ENCODE results near the gene ABCA10. TPM values are rescaled to one million over a fixed set of nuclear protein-coding genes. Genes with fewer than 3 reads are reported as not detected.

Gene ABCA10
- total RNA-seq, 1 experiment from 2014 or later = 0.34 TPM

DNA sequence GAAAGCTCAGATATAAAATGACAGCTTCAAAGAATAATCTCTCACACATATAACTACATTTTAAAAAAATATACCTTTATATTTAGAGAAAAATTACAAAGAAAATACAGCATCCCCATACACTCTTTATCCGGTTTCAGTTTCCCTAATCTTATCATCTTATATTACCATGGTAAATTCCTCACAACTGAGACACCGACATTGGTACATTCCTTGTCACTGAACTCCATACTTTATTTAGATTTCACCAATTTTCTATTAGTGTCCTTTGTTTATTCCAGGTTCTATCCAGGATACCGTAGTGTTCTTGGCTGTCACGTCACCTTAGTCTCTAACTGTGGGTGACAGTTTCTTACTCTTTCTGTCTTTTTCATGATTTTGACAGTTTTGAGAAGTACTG is 22.0 kb upstream of the ABCA10 start:
- no peaks in the 10 kb centered on the region for H3K9me3 ChIP-seq (ENCODE audit: control insufficient read depth in 1 of 2, insufficient read depth in 1 of 2, low read depth in 1 of 2, low read length in 2 of 2)
- intact Hi-C loops (cut with micrococcal nuclease) = no loop called here
- H2AFZ ChIP-seq (ENCODE audit: low read depth, low read length, poor library complexity, severe bottlenecking) = no peak overlapping the region
- H4K20me1 ChIP-seq (ENCODE audit: insufficient read depth) = no peaks in the 10 kb centered on the region
- no peak overlapping the region for H3K4me3 ChIP-seq (replicated peaks in 1 of 2; ENCODE audit: low read depth in 1 of 2, low read length in 2 of 2)
- TF ChIP-seq POLR2A (IDR thresholded peaks at IDR 0.05; ENCODE audit: borderline replicate concordance, extremely low read depth, insufficient read depth, insufficient read length) (no peak), EZH2phosphoT487 (IDR thresholded peaks at IDR 0.05; ENCODE audit: borderline replicate concordance) (no peak), POLR2AphosphoS5 (IDR thresholded peaks at IDR 0.05; ENCODE audit: low read depth, low read length) (no peak), SRF (IDR thresholded peaks at IDR 0.05; ENCODE audit: low read depth) (no peak)
- TF ChIP-seq, protein P1, sequence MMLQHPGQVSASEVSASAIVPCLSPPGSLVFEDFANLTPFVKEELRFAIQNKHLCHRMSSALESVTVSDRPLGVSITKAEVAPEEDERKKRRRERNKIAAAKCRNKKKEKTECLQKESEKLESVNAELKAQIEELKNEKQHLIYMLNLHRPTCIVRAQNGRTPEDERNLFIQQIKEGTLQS (IDR thresholded peaks at IDR 0.05) = no peak
- no peak overlapping the region for H3K9ac ChIP-seq (ENCODE audit: low read length)
- no peaks in the 10 kb centered on the region for H3K27me3 ChIP-seq (ENCODE audit: insufficient read depth, low read length)
- no peak overlapping the region for H3K27ac ChIP-seq (ENCODE audit: low read depth, low read length)
- no peaks in the 10 kb centered on the region for H3K79me2 ChIP-seq (ENCODE audit: insufficient read depth, low read length)
- CTCF ChIA-PET = no interaction called here
- POLR2A ChIA-PET = no interaction called here
- H3K4me2 ChIP-seq (ENCODE audit: low read length) = no peak overlapping the region
- H3K36me3 ChIP-seq (ENCODE audit: control insufficient read depth in 1 of 2, insufficient read depth in 2 of 2, low read length in 2 of 2) = no peaks in the 10 kb centered on the region
- no TSS peak for BruUV-seq (replicated peaks)
- no peaks in the 10 kb centered on the region for H3K4me1 ChIP-seq (ENCODE audit: control insufficient read depth in 1 of 2, insufficient read depth in 2 of 2, low read length in 2 of 2)
- ATAC-seq (no peak), DNase-seq (ENCODE audit: low read depth, low spot score) (no peak)
- RAD21 ChIA-PET (ENCODE audit: low non-redundant PET in 1 of 2, low total read pairs in 2 of 2, uncharacterized antibody in 2 of 2, unreplicated experiment in 2 of 2) = no interaction called here
- H3K9me2 ChIP-seq (ENCODE audit: insufficient read depth) = no peaks in the 10 kb centered on the region

DNA sequence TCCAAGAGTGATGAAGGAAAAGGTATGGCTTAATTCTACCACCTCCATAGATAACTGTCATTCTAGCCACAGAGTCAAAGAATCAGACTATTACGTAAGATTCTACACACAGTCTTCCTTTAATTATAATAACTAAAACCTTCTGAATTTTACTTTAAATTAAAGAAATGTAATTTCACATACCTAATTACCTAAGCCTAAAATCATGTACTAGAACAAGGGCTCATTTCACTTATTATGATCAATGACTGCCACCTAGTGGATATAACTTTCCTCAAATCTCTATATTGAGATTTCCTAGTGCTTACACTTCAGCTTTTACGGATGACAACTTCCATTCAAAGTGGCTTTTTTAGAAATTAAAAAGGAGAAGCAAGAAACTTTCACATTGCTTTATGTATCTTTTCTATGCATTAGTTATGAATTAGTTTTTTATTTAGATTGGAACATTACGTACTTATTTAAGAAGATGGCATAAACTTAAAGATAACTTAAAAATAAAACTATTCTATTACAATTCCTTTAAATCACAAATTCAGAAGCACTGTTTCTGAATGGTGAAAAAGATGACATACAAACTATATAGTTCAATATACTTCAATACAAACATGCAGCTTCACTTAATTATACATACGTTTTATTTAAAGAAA is 18.2 kb upstream of the ABCA10 start:
- ChIA-PET CTCF (interaction anchor here (0.8 to 6.6 kb wide), 19 partner anchors 9 to 736 kb away, joined by 3 to 63 read pairs (median 5); no protein-coding TSS in a partner anchor), RAD21 (ENCODE audit: low non-redundant PET in 1 of 2, low total read pairs in 2 of 2, uncharacterized antibody in 2 of 2, unreplicated experiment in 2 of 2) (interaction anchor here (0.6 to 1.9 kb wide), 5 partner anchors 80 to 473 kb away, joined by 3 to 5 read pairs (median 3); partner anchors contain the start of gene ABCA5 (in 1 of the 2)), POLR2A (interaction anchor here (0.6 kb wide), 1 partner anchor 561 kb away, joined by 4 read pairs; no protein-coding TSS in a partner anchor)
- Histone ChIP-seq H3K79me2 (ENCODE audit: insufficient read depth, low read length) (no peaks in the 10 kb centered on the region), H4K20me1 (ENCODE audit: insufficient read depth) (no peaks in the 10 kb centered on the region), H3K4me1 (ENCODE audit: control insufficient read depth in 1 of 2, insufficient read depth in 2 of 2, low read length in 2 of 2) (no peaks in the 10 kb centered on the region), H3K4me3 (replicated peaks in 1 of 2; ENCODE audit: low read depth in 1 of 2, low read length in 2 of 2) (no peak overlapping the region), H3K27me3 (ENCODE audit: insufficient read depth, low read length) (no peaks in the 10 kb centered on the region), H3K27ac (ENCODE audit: low read depth, low read length) (no peak overlapping the region), H3K9me3 (ENCODE audit: control insufficient read depth in 1 of 2, insufficient read depth in 1 of 2, low read depth in 1 of 2, low read length in 2 of 2) (no peaks in the 10 kb centered on the region), H3K36me3 (ENCODE audit: control insufficient read depth in 1 of 2, insufficient read depth in 2 of 2, low read length in 2 of 2) (no peaks in the 10 kb centered on the region), H2AFZ (ENCODE audit: low read depth, low read length, poor library complexity, severe bottlenecking) (no peak overlapping the region), H3K9me2 (ENCODE audit: insufficient read depth) (no peaks in the 10 kb centered on the region), H3K9ac (ENCODE audit: low read length) (no peak overlapping the region), H3K4me2 (ENCODE audit: low read length) (no peak overlapping the region)
- DNase-seq (ENCODE audit: low read depth, low spot score) = peak; percentile 55
- intact Hi-C loops (cut with micrococcal nuclease) = loop anchor here (1.0 to 10.0 kb wide), 4 partner anchors 280 to 780 kb away; no protein-coding TSS in a partner anchor
- ATAC-seq = peak; percentile 78
- no peak for TF ChIP-seq EZH2 (IDR thresholded peaks at IDR 0.05)
- TF ChIP-seq, protein P2, sequence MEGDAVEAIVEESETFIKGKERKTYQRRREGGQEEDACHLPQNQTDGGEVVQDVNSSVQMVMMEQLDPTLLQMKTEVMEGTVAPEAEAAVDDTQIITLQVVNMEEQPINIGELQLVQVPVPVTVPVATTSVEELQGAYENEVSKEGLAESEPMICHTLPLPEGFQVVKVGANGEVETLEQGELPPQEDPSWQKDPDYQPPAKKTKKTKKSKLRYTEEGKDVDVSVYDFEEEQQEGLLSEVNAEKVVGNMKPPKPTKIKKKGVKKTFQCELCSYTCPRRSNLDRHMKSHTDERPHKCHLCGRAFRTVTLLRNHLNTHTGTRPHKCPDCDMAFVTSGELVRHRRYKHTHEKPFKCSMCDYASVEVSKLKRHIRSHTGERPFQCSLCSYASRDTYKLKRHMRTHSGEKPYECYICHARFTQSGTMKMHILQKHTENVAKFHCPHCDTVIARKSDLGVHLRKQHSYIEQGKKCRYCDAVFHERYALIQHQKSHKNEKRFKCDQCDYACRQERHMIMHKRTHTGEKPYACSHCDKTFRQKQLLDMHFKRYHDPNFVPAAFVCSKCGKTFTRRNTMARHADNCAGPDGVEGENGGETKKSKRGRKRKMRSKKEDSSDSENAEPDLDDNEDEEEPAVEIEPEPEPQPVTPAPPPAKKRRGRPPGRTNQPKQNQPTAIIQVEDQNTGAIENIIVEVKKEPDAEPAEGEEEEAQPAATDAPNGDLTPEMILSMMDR (IDR thresholded peaks at IDR 0.05 in 2 of 3, conservative IDR thresholded peaks at IDR 0.05 in 1 of 3; ENCODE audit: borderline replicate concordance in 1 of 3, insufficient read depth in 1 of 3, low read depth in 2 of 3, low read length in 2 of 3) = peak; percentile 53 to 83 (median 65)
- TF ChIP-seq SP1 (IDR thresholded peaks at IDR 0.05; ENCODE audit: low read depth) = no peak
- TF ChIP-seq RAD21 (IDR thresholded peaks at IDR 0.05; ENCODE audit: low read depth) = peak; percentile 79
- TF ChIP-seq SIN3A (IDR thresholded peaks at IDR 0.05; ENCODE audit: low read depth) = no peak
- no TSS peak for BruUV-seq (replicated peaks)
